ENCODE measurements around the gene UNKL.

Gene UNKL

GRCh38 chr16:1351582-1352362 lies 62.7 kb downstream of the UNKL start, which contains the start of the genes GNPTG and TSR3:
Gene GNPTG, plus strand, starts transcription at chr16:1351931. Its CDS starts 35 bp downstream, at chr16:1351966.
Gene TSR3, minus strand, starts transcription at chr16:1351878. Its CDS starts 74 bp downstream, at chr16:1351804.
- peak; percentile 83 to 85 for DNase-seq (ENCODE audit: low read depth in 2 of 2)

GRCh38 chr16:1351215-1351581 lies 63.3 kb downstream of the UNKL start:
- no peak for DNase-seq (ENCODE audit: low read depth in 2 of 2)

GRCh38 chr16:1350691-1351090 lies 63.8 kb downstream of the UNKL start:
- no peak for DNase-seq (ENCODE audit: low read depth in 2 of 2)

- DNase-seq (ENCODE audit: low read depth in 2 of 2): no peak
Measured at GRCh38 chr16:1349951-1350350, 64.6 kb downstream of the UNKL start.

GRCh38 chr16:1349351-1349750 lies 65.2 kb downstream of the UNKL start:
- no peak for DNase-seq (ENCODE audit: low read depth in 2 of 2)

GRCh38 chr16:1348926-1349325 lies 65.6 kb downstream of the UNKL start:
- no peak for DNase-seq (ENCODE audit: low read depth in 2 of 2)

- no peak for DNase-seq (ENCODE audit: low read depth in 2 of 2)
Measured at GRCh38 chr16:1348441-1348840, 66.1 kb downstream of the UNKL start.

- no peak for DNase-seq (ENCODE audit: low read depth in 2 of 2)
Measured at GRCh38 chr16:1347962-1348361, 66.5 kb downstream of the UNKL start.

- no peak for DNase-seq (ENCODE audit: low read depth in 2 of 2)
Measured at GRCh38 chr16:1347286-1347855, 67.1 kb downstream of the UNKL start.

- no peak for DNase-seq (ENCODE audit: low read depth in 2 of 2)
Measured at GRCh38 chr16:1346422-1347285, 67.8 kb downstream of the UNKL start.

- no peak for DNase-seq (ENCODE audit: low read depth in 2 of 2)
Measured at GRCh38 chr16:1345651-1346421, 68.7 kb downstream of the UNKL start.

- no peak for DNase-seq (ENCODE audit: low read depth in 2 of 2)
Measured at GRCh38 chr16:1345087-1345486, 69.4 kb downstream of the UNKL start.

GRCh38 chr16:1344499-1344898 lies 70.0 kb downstream of the UNKL start:
- DNase-seq (ENCODE audit: low read depth in 2 of 2): no peak

GRCh38 chr16:1343428-1344242 lies 70.9 kb downstream of the UNKL start:
- no peak for DNase-seq (ENCODE audit: low read depth in 2 of 2)

- DNase-seq (ENCODE audit: low read depth in 2 of 2): peak; percentile 84 to 89
Measured at GRCh38 chr16:1342526-1343427, 71.7 kb downstream of the UNKL start.

GRCh38 chr16:1341495-1342420 lies 72.7 kb downstream of the UNKL start:
- no peak for DNase-seq (ENCODE audit: low read depth in 2 of 2)

- no peak for DNase-seq (ENCODE audit: low read depth in 2 of 2)
Measured at GRCh38 chr16:1340730-1341494, 73.6 kb downstream of the UNKL start.

All from stimulated activated CD8-positive, alpha-beta memory T cell treated with anti-CD3 and anti-CD28 coated beads, Interleukin-15, amount 100 ng/mL, for 48 hours (primary cell).